Measurements from ENCODE around the gene QRFP.

DNA sequence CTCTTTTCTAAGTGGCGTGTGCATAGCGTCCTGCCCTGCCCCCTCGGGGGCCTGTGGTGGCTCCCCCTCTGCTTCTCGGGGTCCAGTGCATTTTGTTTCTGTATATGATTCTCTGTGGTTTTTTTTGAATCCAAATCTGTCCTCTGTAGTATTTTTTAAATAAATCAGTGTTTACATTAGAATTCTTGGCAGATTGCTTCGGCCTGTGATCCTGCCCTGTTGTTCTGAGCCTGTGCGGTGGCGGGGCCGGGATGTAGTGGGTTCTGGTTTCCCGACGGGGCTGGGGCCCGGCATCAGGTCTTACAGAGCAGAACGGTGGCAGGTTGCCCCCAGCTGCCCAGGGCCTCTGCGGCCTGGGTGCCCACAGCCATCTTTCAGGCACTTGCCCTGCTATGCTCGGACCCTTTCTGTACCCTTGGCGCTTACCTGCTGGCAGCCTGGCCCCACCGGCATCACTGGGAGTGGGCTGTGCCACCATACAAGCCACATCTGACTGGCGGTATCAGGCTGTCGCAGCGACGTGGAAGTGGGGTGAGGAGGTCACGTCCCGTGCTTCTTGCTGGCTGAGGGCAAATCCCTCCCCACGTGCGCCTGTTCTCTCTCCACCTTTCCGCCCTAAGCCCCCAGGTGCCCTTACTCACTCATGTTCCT, 9.0 kb downstream of the QRFP start:
- TF ChIP-seq, protein P1, sequence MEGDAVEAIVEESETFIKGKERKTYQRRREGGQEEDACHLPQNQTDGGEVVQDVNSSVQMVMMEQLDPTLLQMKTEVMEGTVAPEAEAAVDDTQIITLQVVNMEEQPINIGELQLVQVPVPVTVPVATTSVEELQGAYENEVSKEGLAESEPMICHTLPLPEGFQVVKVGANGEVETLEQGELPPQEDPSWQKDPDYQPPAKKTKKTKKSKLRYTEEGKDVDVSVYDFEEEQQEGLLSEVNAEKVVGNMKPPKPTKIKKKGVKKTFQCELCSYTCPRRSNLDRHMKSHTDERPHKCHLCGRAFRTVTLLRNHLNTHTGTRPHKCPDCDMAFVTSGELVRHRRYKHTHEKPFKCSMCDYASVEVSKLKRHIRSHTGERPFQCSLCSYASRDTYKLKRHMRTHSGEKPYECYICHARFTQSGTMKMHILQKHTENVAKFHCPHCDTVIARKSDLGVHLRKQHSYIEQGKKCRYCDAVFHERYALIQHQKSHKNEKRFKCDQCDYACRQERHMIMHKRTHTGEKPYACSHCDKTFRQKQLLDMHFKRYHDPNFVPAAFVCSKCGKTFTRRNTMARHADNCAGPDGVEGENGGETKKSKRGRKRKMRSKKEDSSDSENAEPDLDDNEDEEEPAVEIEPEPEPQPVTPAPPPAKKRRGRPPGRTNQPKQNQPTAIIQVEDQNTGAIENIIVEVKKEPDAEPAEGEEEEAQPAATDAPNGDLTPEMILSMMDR (IDR thresholded peaks at IDR 0.05), result no peak
- no peak for TF ChIP-seq POLR2A (IDR thresholded peaks at IDR 0.05)
